Heart left ventricle (tissue), 13 donors: Measurements from ENCODE around the gene UNC5C.

Source experiments
- POLR2A ChIP-seq, 2 donors: fragments of 450-650 bp; IDR thresholded peaks; one replicate each; pipeline ENCODE4 v1.6.1; 2017; ENCODE audit warnings: antibody characterized with exemption in 2 of 2, mild to moderate bottlenecking in 2 of 2, moderate library complexity in 2 of 2
- TF ChIP-seq, protein P1 (sequence below), 12 donors: fragments of 200-600 bp; sonication (generic) in 4 of 12; IDR thresholded peaks; one replicate each; pipeline versions ENCODE4 v1.5.0 to v1.8.0; 2018 to 2022; ENCODE audit warnings: antibody characterized with exemption in 12 of 12, mild to moderate bottlenecking in 5 of 12
- donor health status: ischemic (EF 13 %, LVEDD 7.1; RV severe dilation, severe dysfunction).
- donor health status: DM: no; HTN: yes; CAD: no.
- donor health status: DM: no; HTN: no; CAD: no.
- donor health status: ischemic (EF 25% LVEDD 6.9; RV normal size, moderate dysfunction).
- donor health status: ischemic (EF 25% LVEDD 5.7; RV mildly dilated, moderate dysfunction).
- donor health status: ischemic (EF 35%, LVEDD 5.7; RV mildly dilated, moderate dysfunction).
- donor health status: nonischemic (EF 11% LVEDD 7.7; RV severe dilation, severe dysfunction).
- donor health status: DM: yes; HTN: yes; CAD: no.
- donor health status: PGD.
- donor health status: ischemic (EF 29% LVEDD 5.4; RV normal size, mild dysfunction).
- donor health status: nonischemic (EF 23%, LVEDD 6.1; RV moderate dilation, normal function).

DNA sequence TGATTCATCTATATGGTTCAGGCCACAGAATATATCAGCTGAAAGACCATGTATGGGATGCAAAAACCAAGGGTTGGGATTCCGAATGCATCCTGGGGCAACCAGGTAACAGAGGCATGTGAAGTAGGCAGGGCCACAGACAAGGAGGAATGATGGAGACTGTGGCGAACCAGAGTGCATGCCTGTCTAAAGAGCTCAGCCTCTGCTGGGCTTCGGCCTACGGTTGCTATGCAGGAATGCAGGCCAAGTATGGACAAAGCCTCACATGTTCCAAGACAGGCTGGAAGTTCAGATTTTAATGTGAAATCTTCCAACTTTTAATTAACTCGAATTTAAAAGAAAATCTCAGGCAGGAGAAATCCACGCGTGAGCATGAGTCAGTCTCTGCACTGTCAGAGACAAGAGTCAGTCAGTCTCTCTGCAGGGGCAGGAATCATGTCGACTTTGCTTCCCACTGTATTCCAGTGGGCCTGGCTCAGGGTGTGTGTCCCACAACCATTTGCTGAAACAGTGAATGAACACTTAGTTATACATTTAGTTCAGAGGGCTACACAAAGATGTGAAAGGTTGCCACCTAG, 344.4 kb downstream of the UNC5C start:
- TF ChIP-seq POLR2A (IDR thresholded peaks at IDR 0.05) = no peak
- TF ChIP-seq, protein P1, sequence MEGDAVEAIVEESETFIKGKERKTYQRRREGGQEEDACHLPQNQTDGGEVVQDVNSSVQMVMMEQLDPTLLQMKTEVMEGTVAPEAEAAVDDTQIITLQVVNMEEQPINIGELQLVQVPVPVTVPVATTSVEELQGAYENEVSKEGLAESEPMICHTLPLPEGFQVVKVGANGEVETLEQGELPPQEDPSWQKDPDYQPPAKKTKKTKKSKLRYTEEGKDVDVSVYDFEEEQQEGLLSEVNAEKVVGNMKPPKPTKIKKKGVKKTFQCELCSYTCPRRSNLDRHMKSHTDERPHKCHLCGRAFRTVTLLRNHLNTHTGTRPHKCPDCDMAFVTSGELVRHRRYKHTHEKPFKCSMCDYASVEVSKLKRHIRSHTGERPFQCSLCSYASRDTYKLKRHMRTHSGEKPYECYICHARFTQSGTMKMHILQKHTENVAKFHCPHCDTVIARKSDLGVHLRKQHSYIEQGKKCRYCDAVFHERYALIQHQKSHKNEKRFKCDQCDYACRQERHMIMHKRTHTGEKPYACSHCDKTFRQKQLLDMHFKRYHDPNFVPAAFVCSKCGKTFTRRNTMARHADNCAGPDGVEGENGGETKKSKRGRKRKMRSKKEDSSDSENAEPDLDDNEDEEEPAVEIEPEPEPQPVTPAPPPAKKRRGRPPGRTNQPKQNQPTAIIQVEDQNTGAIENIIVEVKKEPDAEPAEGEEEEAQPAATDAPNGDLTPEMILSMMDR (IDR thresholded peaks at IDR 0.05) = no peak
